OCI-LY7 (cell line): ENCODE measurements around the gene TXNDC11.

Experiments used
- EZH2phosphoT487 ChIP-seq: fragments of 200-600 bp; sonication (generic); IDR thresholded peaks from 2 replicates; pipeline ENCODE4 v1.6.1; 2018; ENCODE audit warnings: low read depth, borderline replicate concordance, mild to moderate bottlenecking, mixed run types, antibody characterized with exemption, low read length, moderate library complexity, mixed read lengths
- TF ChIP-seq, protein P1 (sequence below): fragments of 200-600 bp; sonication (generic); conservative IDR thresholded peaks from 2 replicates; pipeline ENCODE4 v1.5.1; 2014; ENCODE audit warnings: mild to moderate bottlenecking, antibody characterized with exemption, low read length, moderate library complexity, mixed read lengths

DNA sequence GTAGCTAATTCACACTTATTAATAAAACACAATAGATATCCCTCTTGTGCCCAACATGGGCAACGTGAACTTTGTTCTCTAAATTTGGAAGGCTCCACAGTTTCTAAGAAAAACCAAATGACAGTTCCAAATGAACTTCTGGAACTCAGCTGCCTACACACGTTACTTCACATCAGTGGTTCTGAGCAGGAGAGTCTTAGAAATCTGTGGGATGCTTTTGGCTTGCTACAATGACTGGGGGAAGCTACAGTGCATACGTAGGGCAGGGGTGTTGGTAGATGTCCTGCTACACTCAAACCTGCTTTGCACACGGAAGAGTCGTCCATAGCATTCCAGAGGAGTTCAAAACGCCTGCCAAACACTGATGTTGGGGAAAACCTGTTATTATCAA, 8.0 kb downstream of the TXNDC11 start:
- TF ChIP-seq, protein P1, sequence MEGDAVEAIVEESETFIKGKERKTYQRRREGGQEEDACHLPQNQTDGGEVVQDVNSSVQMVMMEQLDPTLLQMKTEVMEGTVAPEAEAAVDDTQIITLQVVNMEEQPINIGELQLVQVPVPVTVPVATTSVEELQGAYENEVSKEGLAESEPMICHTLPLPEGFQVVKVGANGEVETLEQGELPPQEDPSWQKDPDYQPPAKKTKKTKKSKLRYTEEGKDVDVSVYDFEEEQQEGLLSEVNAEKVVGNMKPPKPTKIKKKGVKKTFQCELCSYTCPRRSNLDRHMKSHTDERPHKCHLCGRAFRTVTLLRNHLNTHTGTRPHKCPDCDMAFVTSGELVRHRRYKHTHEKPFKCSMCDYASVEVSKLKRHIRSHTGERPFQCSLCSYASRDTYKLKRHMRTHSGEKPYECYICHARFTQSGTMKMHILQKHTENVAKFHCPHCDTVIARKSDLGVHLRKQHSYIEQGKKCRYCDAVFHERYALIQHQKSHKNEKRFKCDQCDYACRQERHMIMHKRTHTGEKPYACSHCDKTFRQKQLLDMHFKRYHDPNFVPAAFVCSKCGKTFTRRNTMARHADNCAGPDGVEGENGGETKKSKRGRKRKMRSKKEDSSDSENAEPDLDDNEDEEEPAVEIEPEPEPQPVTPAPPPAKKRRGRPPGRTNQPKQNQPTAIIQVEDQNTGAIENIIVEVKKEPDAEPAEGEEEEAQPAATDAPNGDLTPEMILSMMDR = no peak
- TF ChIP-seq EZH2phosphoT487 = no peak
